HCT116 (cell line): ENCODE measurements around the gene MOB3C. TPM values are rescaled to one million over a fixed set of nuclear protein-coding genes. Genes with fewer than 3 reads are reported as not detected.

ENCODE experiments used
- ATAC-seq: fragments of 200-7000 bp; cut with Tn5 transposase; 2 replicates; pipeline ENCODE4 v1.9.1; 2020; ENCODE audit warnings: mild to moderate bottlenecking, moderate library complexity
- BruUV-seq: library from RNA; stranded (reverse); fragments of 400-500 nt; replicated peaks from 2 replicates; lab custom pipeline; 2021; lab: Mats Ljungman, UMichigan
- CTCF ChIA-PET: fragments of 300-600 bp; sonication (Branson Sonifier 250); formaldehyde crosslinking; loops from one replicate; lab custom pipeline; 2021; ENCODE audit warnings: antibody characterized with exemption; lab: Charles Lee
- POLR2A ChIA-PET: fragments of 300-600, 350-600 bp; sonication (Branson Sonifier 250); formaldehyde crosslinking; loops from one replicate; lab custom pipeline; 2021; ENCODE audit warnings: antibody characterized with exemption; lab: Charles Lee
- RAD21 ChIA-PET, 2 experiments: fragments of 300-600 bp; sonication (Branson Sonifier 250); formaldehyde crosslinking; loops; one replicate each; lab custom pipeline; 2023; ENCODE audit warnings: low total read pairs in 2 of 2; ENCODE audit not compliant: uncharacterized antibody in 2 of 2, unreplicated experiment in 2 of 2, low non-redundant PET in 1 of 2; lab: Charles Lee
- DNase-seq: peaks from one replicate; pipeline ENCODE4 v3.0.0-alpha.2; 2010; ENCODE audit warnings: low read depth, low spot score
- H2AFZ ChIP-seq: fragments of 200-600 bp; shearing (Covaris generic), sonication (generic); 2 replicates; pipeline ENCODE4 v1.6.1; 2017; ENCODE audit warnings: low read depth, mixed run types, mixed read lengths, antibody characterized with exemption, low read length; ENCODE audit not compliant: poor library complexity, severe bottlenecking
- H3K27ac ChIP-seq: 2 replicates; pipeline ENCODE4 v1.5.1; 2012; ENCODE audit warnings: low read depth, low read length
- H3K27me3 ChIP-seq: fragments of 200-600 bp; sonication (generic); 2 replicates; pipeline ENCODE4 v1.6.1; 2016; ENCODE audit warnings: mixed run types, low read length, mixed read lengths; ENCODE audit not compliant: insufficient read depth
- H3K36me3 ChIP-seq, 2 experiments: fragments of 200-500 bp in 1 of 2; fragments of 200-600 bp in 1 of 2; sonication (Bioruptor generic) in 1 of 2; sonication (generic) in 1 of 2; 2 replicates each; pipeline versions ENCODE4 v1.5.1 to v1.6.1; 2014 to 2016; ENCODE audit warnings: low read length in 2 of 2, inconsistent platforms in 1 of 2, mixed read lengths in 1 of 2, mixed run types in 1 of 2; ENCODE audit not compliant: insufficient read depth in 2 of 2, control insufficient read depth in 1 of 2
- H3K4me1 ChIP-seq, 2 experiments: fragments of 200-600 bp in 1 of 2; sonication (generic) in 1 of 2; 2 replicates each; pipeline versions ENCODE4 v1.5.1 to v1.6.1; 2012 to 2017; ENCODE audit warnings: low read length in 2 of 2, inconsistent platforms in 1 of 2, mild to moderate bottlenecking in 1 of 2, mixed read lengths in 1 of 2, mixed run types in 1 of 2, moderate library complexity in 1 of 2; ENCODE audit not compliant: insufficient read depth in 2 of 2, control insufficient read depth in 1 of 2
- H3K4me2 ChIP-seq: fragments of 200-600 bp; sonication (generic); 2 replicates; pipeline ENCODE4 v1.6.1; 2017; ENCODE audit warnings: mixed run types, low read length, mixed read lengths
- H3K4me3 ChIP-seq, 2 experiments: fragments of 200-600 bp in 1 of 2; sonication (generic) in 1 of 2; replicated peaks in 1 of 2; 2 replicates each; pipeline ENCODE4 v1.5.1; 2011 to 2016; ENCODE audit warnings: low read length in 2 of 2, control low read depth in 1 of 2, low read depth in 1 of 2, mild to moderate bottlenecking in 1 of 2, mixed read lengths in 1 of 2, mixed run types in 1 of 2
- H3K79me2 ChIP-seq: fragments of 200-600 bp; sonication (generic); 2 replicates; pipeline ENCODE4 v1.6.1; 2017; ENCODE audit warnings: mild to moderate bottlenecking, mixed run types, low read length, moderate library complexity, mixed read lengths; ENCODE audit not compliant: insufficient read depth
- H3K9ac ChIP-seq: fragments of 200-600 bp; sonication (generic); 2 replicates; pipeline ENCODE4 v1.6.1; 2016; ENCODE audit warnings: low read length, mixed read lengths
- H3K9me2 ChIP-seq: fragments of 200-600 bp; sonication (generic), shearing (Covaris generic); 2 replicates; pipeline ENCODE4 v1.6.1; 2017; ENCODE audit warnings: mixed run types, mild to moderate bottlenecking, moderate library complexity; ENCODE audit not compliant: insufficient read depth
- H3K9me3 ChIP-seq, 2 experiments: fragments of 200-500 bp in 1 of 2; fragments of 200-600 bp in 1 of 2; sonication (Bioruptor generic) in 1 of 2; sonication (generic) in 1 of 2; 2 replicates each; pipeline ENCODE4 v1.6.1; 2014 to 2017; ENCODE audit warnings: low read length in 2 of 2, mixed read lengths in 2 of 2, inconsistent platforms in 1 of 2, low read depth in 1 of 2, mild to moderate bottlenecking in 1 of 2, mixed run types in 1 of 2, moderate library complexity in 1 of 2; ENCODE audit not compliant: control insufficient read depth in 1 of 2, insufficient read depth in 1 of 2
- H4K20me1 ChIP-seq: fragments of 200-600 bp; sonication (generic), shearing (Covaris generic); 2 replicates; pipeline ENCODE4 v1.6.1; 2017; ENCODE audit warnings: mixed run types, mild to moderate bottlenecking, moderate library complexity; ENCODE audit not compliant: insufficient read depth
- CEBPB ChIP-seq: IDR thresholded peaks from 2 replicates; pipeline ENCODE4 v1.6.1; 2012; ENCODE audit warnings: low read depth
- EGR1 ChIP-seq: IDR thresholded peaks from 2 replicates; pipeline ENCODE4 v1.6.1; 2012; ENCODE audit warnings: low read depth
- EZH2phosphoT487 ChIP-seq: fragments of 200-600 bp; IDR thresholded peaks from 2 replicates; pipeline ENCODE4 v1.6.1; 2018; ENCODE audit warnings: antibody characterized with exemption, borderline replicate concordance
- POLR2A ChIP-seq: IDR thresholded peaks from 2 replicates; pipeline ENCODE4 v1.7.0; 2011; ENCODE audit warnings: borderline replicate concordance; ENCODE audit not compliant: insufficient read depth, insufficient read length; ENCODE audit errors: extremely low read depth
- RAD21 ChIP-seq: IDR thresholded peaks from 2 replicates; pipeline ENCODE4 v1.6.1; 2012; ENCODE audit warnings: low read depth, mild to moderate bottlenecking
- REST ChIP-seq: IDR thresholded peaks from 2 replicates; pipeline ENCODE4 v1.6.1; 2012; ENCODE audit warnings: low read depth
- SIN3A ChIP-seq: IDR thresholded peaks from 2 replicates; pipeline ENCODE4 v1.6.1; 2012; ENCODE audit warnings: low read depth
- YY1 ChIP-seq: IDR thresholded peaks from 2 replicates; pipeline ENCODE4 v1.6.1; 2011; ENCODE audit warnings: low read length, low read depth, moderate library complexity, mild to moderate bottlenecking; ENCODE audit not compliant: insufficient replicate concordance; ENCODE audit errors: extremely low read depth
- ZBTB33 ChIP-seq: IDR thresholded peaks from 2 replicates; pipeline ENCODE4 v1.6.1; 2011; ENCODE audit warnings: mild to moderate bottlenecking, low read length, moderate library complexity; ENCODE audit not compliant: insufficient replicate concordance; ENCODE audit errors: extremely low read depth
- intact Hi-C: fragments of 100-400 bp; cut with micrococcal nuclease; formaldehyde crosslinking; loops from 2 replicates; pipeline ENCODE4 v1.10.0; 2022
- total RNA-seq: library from RNA; stranded (reverse); gene quantifications from one replicate; pipeline ENCODE4 v1.2.1, GENCODE V29; 2021; ENCODE audit not compliant: unreplicated experiment

Gene MOB3C
- total RNA-seq, 1 experiment from 2014 or later = 5.5 TPM

GRCh38 chr1:46585312-46585938, 31.2 kb downstream of the MOB3C start:
- Histone ChIP-seq H3K4me3 (no peak overlapping the region), H3K9me2 (no peaks in the 10 kb centered on the region), H3K79me2 (no peaks in the 10 kb centered on the region), H3K27ac (no peak overlapping the region), H2AFZ (no peak overlapping the region), H3K4me2 (no peak overlapping the region), H4K20me1 (no peaks in the 10 kb centered on the region), H3K9ac (no peak overlapping the region), H3K9me3 (no peaks in the 10 kb centered on the region), H3K27me3 (no peaks in the 10 kb centered on the region), H3K4me1 (no peaks in the 10 kb centered on the region), H3K36me3 (peaks cover 10 to 15% of the 10 kb centered on the region in 2 experiments; a peak in 3 of 4 replicates)
- intact Hi-C loops = no loop called here
- ChIA-PET POLR2A (no interaction called here), RAD21 (no interaction called here), CTCF (no interaction called here)
- no peak for TF ChIP-seq POLR2A
- TF ChIP-seq EZH2phosphoT487 = no peak
- no peak for TF ChIP-seq EGR1
- no peak for TF ChIP-seq SIN3A
- TF ChIP-seq RAD21 = no peak
- TF ChIP-seq CEBPB = no peak
- no peak for TF ChIP-seq YY1
- TF ChIP-seq REST = no peak
- no peak for TF ChIP-seq ZBTB33
- BruUV-seq = no TSS peak
- ATAC-seq = no peak
- DNase-seq = no peak
